NCI-H69 (cell line): ENCODE measurements around the gene ACP1.

Source experiments
- DNase-seq: peaks from one replicate; lab custom pipeline; 2025; lab: John Stamatoyannopoulos, UW

ACP1 gene

GRCh38 chr2:255195-255594 is 9.6 kb upstream of the ACP1 start:
- DNase-seq = no peak

DNA sequence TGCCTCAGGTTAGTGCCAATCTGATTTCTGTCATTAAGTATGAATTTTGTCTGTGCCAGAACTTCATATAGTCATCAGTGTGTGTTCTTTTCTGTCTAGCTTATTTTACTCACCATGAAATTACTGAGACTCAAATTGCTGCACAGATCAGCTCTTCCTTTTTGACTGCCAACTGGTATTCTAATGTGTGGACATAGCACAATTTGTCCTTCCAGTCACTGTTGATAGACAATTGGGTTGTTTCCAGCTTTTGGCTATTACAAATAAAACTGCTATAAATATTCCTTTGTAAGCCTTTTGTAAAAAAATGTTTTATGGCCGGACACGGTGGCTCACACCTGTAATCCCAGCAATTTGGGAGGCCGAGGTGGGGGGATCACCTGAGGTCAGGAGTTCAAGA is 8.7 kb upstream of the ACP1 start:
- no peak for DNase-seq

DNA sequence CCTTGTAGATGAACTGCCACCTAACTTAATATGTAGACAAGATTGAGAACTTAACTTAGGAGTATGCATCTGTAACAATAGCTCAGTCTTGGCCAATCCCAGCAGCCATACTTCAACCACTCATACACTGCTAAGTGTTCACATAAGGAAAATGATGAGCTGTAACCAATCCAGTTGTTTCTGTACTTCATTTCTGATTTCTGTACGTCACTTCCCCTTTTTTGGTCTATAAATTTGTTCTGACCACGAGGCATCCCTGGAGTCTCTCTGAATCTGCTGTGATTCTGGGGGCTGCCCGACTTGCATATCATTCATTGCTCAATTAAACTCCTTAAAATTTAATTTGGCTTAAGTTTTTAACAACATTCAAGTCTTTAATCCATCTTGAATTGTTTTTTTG is 7.3 kb upstream of the ACP1 start:
- DNase-seq = no peak

GRCh38 chr2:257842-258241 is 6.9 kb upstream of the ACP1 start:
- no peak for DNase-seq

GRCh38 chr2:258933-259332 is 5.8 kb upstream of the ACP1 start:
- no peak for DNase-seq

DNA sequence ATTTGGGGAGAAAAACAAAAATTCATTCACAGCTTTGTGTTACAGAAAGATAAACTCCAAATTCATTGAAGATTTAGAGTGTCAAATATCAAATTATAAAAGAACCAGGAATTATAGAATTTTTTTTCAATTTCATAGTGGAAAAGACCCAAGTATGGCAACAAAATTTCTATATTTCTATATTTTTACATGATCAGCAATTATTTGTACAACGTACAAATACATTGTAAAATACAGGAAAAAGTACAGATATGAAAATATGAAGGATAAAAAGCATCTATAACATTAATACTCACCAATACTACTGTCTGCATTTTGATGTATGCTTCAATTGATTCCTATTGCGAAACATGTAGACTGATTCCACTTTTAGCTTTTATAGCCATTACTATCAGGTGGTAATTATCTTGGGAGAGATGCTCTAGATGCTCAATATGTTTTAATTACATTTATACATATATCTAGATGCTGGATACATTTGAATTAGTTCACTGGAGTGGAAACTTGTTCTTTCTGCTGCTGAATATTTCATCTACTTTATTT is 4.9 kb upstream of the ACP1 start:
- no peak for DNase-seq

DNA sequence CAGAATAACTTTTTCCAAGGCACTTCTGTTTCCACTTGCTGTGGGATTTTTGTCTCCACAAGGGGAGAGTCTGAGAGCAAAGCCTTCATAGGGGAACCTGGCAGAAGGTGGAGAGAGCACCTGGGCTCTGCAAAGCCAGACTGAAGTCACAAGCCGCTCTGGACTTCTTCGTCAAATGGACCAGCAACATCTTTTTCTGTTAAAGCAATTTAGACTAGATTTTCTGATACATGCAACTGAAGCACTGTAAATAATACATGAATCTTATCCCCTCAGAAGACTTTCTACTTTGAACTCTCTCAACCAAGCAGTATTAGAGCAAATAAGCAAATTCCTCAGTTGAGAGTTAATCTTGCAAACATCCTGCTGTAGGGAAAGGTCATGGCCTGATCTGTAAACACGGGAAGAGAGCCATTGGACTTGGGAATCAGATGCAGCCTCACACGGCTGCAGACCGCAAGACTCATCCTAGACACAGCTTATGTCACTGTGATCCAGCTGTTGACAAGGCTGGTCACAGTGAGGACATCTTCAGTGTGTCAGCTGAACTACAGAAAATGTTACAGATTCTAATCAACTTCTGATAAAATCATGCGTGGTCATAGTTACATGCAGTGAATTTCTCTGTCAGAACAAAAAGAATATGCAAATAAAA is 4.1 kb upstream of the ACP1 start:
- no peak for DNase-seq

DNA sequence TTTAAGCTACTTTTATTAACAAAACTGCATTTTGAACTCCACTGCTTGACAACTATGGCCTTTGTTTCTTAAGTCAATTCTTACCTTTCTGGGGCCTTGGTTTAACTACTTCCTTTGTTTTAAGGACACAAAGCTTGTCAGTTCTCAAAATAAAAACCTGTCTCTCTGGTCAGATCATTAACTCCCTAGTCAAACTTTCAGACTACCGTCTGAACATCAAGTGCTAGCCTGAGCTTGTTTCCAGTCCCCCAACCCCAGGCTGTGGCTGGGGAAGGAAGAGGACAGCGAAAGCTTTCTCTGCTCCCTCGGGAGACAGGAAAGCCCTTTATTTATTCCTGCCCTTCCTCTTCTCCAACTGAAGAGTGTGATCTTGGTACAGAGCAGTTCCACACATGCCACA is 2.6 kb upstream of the ACP1 start:
- DNase-seq = peak; percentile 9

GRCh38 chr2:263022-263738 is 1.6 kb upstream of the ACP1 start:
- peak; percentile 25 for DNase-seq

- DNase-seq = peak; percentile 76
Measured at GRCh38 chr2:263774-264492, 814 bp upstream of the ACP1 start, which contains the start of gene SH3YL1. SH3YL1 (minus strand) TSS chr2:264032; CDS start chr2:263984, 48 bp downstream.

- DNase-seq = no peak
Measured at GRCh38 chr2:268323-268722, 3.6 kb downstream of the ACP1 start.

- DNase-seq = no peak
Measured at GRCh38 chr2:269356-270030, 4.7 kb downstream of the ACP1 start.

DNA sequence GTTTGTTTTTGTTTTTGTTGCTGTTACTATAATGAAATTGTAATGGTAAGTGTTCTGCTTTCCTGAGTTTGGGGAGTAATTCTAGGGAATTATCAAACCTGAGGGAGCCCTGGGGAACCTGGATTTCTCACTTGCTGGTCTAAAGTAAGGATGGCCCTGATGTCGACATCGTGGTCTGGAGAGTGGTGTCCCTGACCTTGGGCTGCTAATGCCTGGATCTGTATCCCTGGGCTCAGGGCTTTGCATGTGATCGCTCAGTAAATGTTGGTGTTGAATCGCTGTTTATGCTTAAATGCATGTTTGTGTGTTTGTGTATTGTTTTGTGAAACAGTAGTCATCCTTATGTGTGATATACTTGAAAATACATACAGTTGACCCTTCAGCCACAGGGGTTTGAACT is 6.1 kb downstream of the ACP1 start:
- no peak for DNase-seq

DNA sequence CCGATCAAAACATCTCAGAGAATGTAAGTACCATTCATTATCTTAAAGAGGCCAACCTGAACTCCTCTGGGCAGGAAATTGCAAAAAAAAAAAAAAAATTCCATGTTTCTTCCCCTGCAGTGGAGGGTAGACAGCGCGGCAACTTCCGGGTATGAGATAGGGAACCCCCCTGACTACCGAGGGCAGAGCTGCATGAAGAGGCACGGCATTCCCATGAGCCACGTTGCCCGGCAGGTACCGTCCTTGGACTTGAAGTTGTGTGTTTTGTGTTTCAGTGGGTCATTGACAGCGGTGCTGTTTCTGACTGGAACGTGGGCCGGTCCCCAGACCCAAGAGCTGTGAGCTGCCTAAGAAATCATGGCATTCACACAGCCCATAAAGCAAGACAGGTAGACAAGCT is 7.2 kb downstream of the ACP1 start:
- DNase-seq = no peak

DNA sequence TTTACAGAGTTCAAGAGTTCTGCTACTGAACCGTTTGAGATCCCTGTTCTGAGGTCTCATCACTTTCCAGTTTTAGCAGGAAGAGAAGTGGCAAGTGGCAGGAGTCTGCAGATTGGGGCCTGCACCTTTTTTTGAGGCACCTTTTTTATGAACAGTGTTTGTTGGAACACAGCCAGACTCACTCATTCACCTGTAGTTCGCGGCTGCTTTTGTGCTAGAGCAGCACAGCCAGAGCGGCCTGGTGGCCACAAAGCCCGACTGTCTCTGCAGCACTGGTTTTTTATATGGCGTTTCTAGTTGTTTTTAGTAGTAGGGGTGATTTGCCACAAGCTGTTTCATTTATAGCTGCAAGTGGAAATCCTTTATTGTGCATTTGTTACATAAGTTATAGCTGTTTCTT is 8.6 kb downstream of the ACP1 start:
- peak; percentile 62 for DNase-seq

DNA sequence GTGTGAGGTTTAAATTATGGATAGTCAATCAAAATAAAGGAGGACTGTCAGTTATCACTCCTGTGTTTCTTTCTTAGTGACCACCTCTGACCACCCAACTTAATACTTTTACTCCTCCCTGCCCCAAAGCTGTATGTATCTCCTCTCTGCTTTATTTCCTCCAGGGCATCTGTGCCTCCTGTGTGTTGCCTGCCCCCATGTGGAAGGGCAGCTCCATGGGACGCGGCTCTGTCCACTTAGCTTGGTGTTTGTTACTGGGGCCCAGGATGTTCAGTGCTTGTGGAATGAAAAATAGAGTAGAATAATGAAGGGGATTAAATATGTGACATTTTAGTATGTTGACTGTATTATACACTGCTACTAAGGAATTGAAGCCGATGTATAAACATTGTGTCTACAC is 9.8 kb downstream of the ACP1 start:
- DNase-seq = no peak

GRCh38 chr2:275466-275865 is 10.7 kb downstream of the ACP1 start:
- no peak for DNase-seq

- DNase-seq = no peak
Measured at GRCh38 chr2:278312-278926, 13.7 kb downstream of the ACP1 start.

DNA sequence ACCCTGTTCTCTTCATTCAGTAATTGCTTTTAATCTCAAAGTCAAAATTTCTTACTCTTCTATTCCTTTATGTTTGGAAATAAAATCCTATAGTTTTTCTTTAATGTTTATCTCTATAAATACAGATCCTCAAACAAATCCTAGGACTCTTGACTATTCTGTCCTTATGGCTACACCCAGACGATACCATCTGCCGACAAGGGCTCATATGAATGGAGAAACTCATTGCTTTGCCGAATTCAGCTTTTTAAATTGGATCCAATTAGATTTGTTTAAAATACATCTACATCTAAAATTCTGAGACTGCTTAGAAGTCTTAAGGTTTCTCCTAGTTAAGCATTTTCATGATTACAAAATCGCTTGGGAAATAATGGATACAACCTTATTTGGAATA is 14.2 kb downstream of the ACP1 start:
- DNase-seq = no peak

DNA sequence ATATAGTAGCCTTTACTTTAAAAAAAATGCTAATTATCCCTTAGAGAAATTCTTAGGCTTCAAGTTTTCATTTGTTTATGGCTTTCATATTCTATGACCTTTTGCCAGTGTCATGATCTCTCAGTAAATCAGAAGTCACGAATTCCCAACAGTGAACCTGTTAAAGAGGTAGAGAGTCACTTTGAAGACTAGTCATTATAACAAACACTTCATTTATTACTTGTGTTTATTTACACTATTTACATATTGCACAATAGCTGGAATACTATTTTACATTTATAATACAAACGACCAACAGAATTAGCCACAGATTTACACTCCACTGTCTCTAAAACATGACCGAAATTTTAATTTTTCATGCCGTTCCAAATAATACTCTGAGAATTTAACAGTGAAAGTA is 14.6 kb downstream of the ACP1 start:
- DNase-seq = no peak

DNA sequence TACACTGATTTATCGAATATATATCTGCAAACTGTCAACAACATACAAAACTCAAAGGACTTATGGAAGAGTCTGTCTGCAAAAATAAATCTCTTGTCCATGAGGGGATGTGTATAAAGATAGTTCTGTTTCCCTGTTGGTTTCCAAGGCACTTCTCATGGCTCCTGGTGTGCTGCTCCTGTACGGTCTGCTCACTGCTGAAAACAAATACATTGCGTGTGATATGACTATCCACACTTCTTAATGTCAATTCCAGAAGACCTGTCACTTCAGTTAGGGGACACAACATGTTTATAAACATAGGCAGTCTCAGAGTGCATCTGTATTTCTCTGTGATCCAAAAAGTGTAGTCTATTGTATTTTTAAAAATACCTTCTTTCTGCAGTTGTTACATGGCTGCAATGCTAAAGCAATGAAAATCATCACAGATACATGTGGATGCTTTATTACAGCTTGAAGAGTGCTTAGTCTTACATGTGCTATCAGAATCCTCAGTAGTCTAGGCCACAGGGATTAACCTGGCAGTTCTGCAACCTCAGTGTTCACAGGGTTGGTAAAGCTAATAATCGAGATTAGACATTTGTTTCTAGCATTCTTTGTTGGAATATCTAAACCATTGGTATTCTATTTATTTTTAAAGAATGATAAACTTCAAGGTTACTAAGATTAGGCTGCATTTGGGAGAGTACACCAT is 15.4 kb downstream of the ACP1 start:
- DNase-seq = no peak
